Measurements from ENCODE around the gene ETS1.

The ETS1 gene

GRCh38 chr11:128517451-128518230 is 69.7 kb downstream of the ETS1 start:
- no peak for DNase-seq (ENCODE audit: extremely low read depth, low read depth)

GRCh38 chr11:128516886-128517285 is 70.5 kb downstream of the ETS1 start:
- TF ChIP-seq CTCF (IDR thresholded peaks at IDR 0.05; ENCODE audit: low read depth, low read length): no peak
- no peak for DNase-seq (ENCODE audit: extremely low read depth, low read depth)

More at GRCh38 chr11:128517451-128518230, 69.7 kb downstream of the ETS1 start:
- no peak for TF ChIP-seq CTCF (IDR thresholded peaks at IDR 0.05; ENCODE audit: low read depth, low read length)

GRCh38 chr11:128515826-128516778 is 71.3 kb downstream of the ETS1 start:
- no peak for DNase-seq (ENCODE audit: extremely low read depth, low read depth)
- no peak for TF ChIP-seq CTCF (IDR thresholded peaks at IDR 0.05; ENCODE audit: low read depth, low read length)

GRCh38 chr11:128515086-128515485 is 72.3 kb downstream of the ETS1 start:
- no peak for DNase-seq (ENCODE audit: extremely low read depth, low read depth)
- no peak for TF ChIP-seq CTCF (IDR thresholded peaks at IDR 0.05; ENCODE audit: low read depth, low read length)

GRCh38 chr11:128513915-128514681 is 73.3 kb downstream of the ETS1 start:
- no peak for TF ChIP-seq CTCF (IDR thresholded peaks at IDR 0.05; ENCODE audit: low read depth, low read length)
- DNase-seq (ENCODE audit: extremely low read depth, low read depth): no peak

GRCh38 chr11:128512474-128512996 is 74.8 kb downstream of the ETS1 start:
- TF ChIP-seq CTCF (IDR thresholded peaks at IDR 0.05; ENCODE audit: low read depth, low read length): no peak
- no peak for DNase-seq (ENCODE audit: extremely low read depth, low read depth)
